B cell (primary cell): ENCODE results near the gene C6orf136. TPM values are rescaled to one million over a fixed set of nuclear protein-coding genes. Genes with fewer than 3 reads are reported as not detected.
"Not testable (repeated sequence)": the region's sequence is repeated elsewhere in the genome, so short reads cannot be mapped to it uniquely, and the experiment has no call there.

Experiments
- ATAC-seq: fragments of 200-7000 bp; cut with Tn5 transposase; one replicate; pipeline ENCODE4 v1.10.0; 2021; ENCODE audit warnings: low read depth, mild to moderate bottlenecking, moderate number of reproducible peaks, moderate library complexity
- CTCF ChIA-PET: fragments of 350-600 bp; sonication (Branson Sonifier 250); formaldehyde crosslinking; loops from one replicate; lab custom pipeline; 2021; ENCODE audit warnings: antibody characterized with exemption, inconsistent platforms; lab: Charles Lee
- POLR2A ChIA-PET: fragments of 350-600 bp; sonication (Branson Sonifier 250); formaldehyde crosslinking; loops from one replicate; lab custom pipeline; 2021; ENCODE audit warnings: antibody characterized with exemption; lab: Charles Lee
- DNase-seq: peaks from one replicate; pipeline ENCODE4 v3.0.0; 2013
- H2AFZ ChIP-seq: 2 replicates; pipeline ENCODE4 v1.6.1; 2012; ENCODE audit warnings: mild to moderate bottlenecking, low read depth, low read length; ENCODE audit not compliant: insufficient read depth, poor library complexity, severe bottlenecking
- H3K27ac ChIP-seq, 2 donors: 1 replicate in 1 of 2; 2 replicates in 1 of 2; pipeline ENCODE4 v1.5.1; 2012 to 2013; ENCODE audit warnings: low read length in 2 of 2, mild to moderate bottlenecking in 2 of 2, moderate library complexity in 1 of 2
- H3K27me3 ChIP-seq, 4 experiments: fragments of 200-600 bp in 1 of 4; sonication (generic) in 1 of 4; replicated peaks in 1 of 4; 1 replicate in 2 of 4; 2 replicates in 2 of 4; pipeline versions ENCODE4 v1.6.1 to v1.7.0; 2013 to 2016; ENCODE audit warnings: low read length in 3 of 4, mild to moderate bottlenecking in 2 of 4, mixed read lengths in 1 of 4, moderate library complexity in 1 of 4; ENCODE audit not compliant: insufficient read depth in 4 of 4, control insufficient read depth in 3 of 4; ENCODE audit errors: control extremely low read depth in 1 of 4
- H3K36me3 ChIP-seq, 2 experiments: replicated peaks in 1 of 2; 1 replicate in 1 of 2; 2 replicates in 1 of 2; pipeline versions ENCODE4 v1.6.1 to v1.7.1; 2013; ENCODE audit warnings: low read length in 1 of 2; ENCODE audit not compliant: insufficient read depth in 2 of 2, control insufficient read depth in 1 of 2; ENCODE audit errors: control extremely low read depth in 1 of 2, extremely low read depth in 1 of 2
- H3K4me1 ChIP-seq, 2 donors: fragments of 200-600 bp in 1 of 2; sonication (generic) in 1 of 2; 1 replicate in 1 of 2; 2 replicates in 1 of 2; pipeline versions ENCODE4 v1.5.1 to v1.6.1; 2013 to 2017; ENCODE audit warnings: low read length in 2 of 2; ENCODE audit not compliant: control insufficient read depth in 2 of 2, insufficient read depth in 2 of 2
- H3K4me2 ChIP-seq: replicated peaks from 2 replicates; pipeline ENCODE3; 2012; ENCODE audit warnings: mild to moderate bottlenecking, low read depth, low read length; ENCODE audit not compliant: poor library complexity, severe bottlenecking
- H3K4me3 ChIP-seq, 5 experiments: fragments of 200-600 bp in 1 of 5; sonication (generic) in 1 of 5; 1 replicate in 3 of 5; 2 replicates in 2 of 5; pipeline versions ENCODE4 v1.5.1 to v1.7.0; 2011 to 2016; ENCODE audit warnings: low read length in 4 of 5, mild to moderate bottlenecking in 4 of 5, low read depth in 2 of 5, control low read depth in 1 of 5, moderate library complexity in 1 of 5; ENCODE audit not compliant: insufficient read depth in 1 of 5; ENCODE audit errors: control extremely low read depth in 1 of 5, extremely low read depth in 1 of 5
- H3K79me2 ChIP-seq: fragments of 200-600 bp; sonication (generic); one replicate; pipeline ENCODE4 v1.6.0; 2016; ENCODE audit warnings: low read length; ENCODE audit not compliant: control insufficient read depth, insufficient read depth
- H3K9ac ChIP-seq: fragments of 200-600 bp; sonication (generic); 2 replicates; pipeline ENCODE4 v1.6.1; 2017; ENCODE audit warnings: mild to moderate bottlenecking, low read length, moderate library complexity
- H3K9me3 ChIP-seq, 3 donors: one replicate each; pipeline versions ENCODE4 v1.6.1 to v1.7.1; 2013; ENCODE audit warnings: low read length in 2 of 3; ENCODE audit not compliant: control insufficient read depth in 2 of 3, insufficient read depth in 1 of 3; ENCODE audit errors: control extremely low read depth in 1 of 3
- H4K20me1 ChIP-seq: 2 replicates; pipeline ENCODE4 v1.6.0; 2012; ENCODE audit warnings: mild to moderate bottlenecking, low read length; ENCODE audit not compliant: insufficient read depth, control insufficient read depth, poor library complexity, severe bottlenecking
- H3K27ac Mint-ChIP-seq: one replicate; pipeline ENCODE4 v1.8.0; 2021; ENCODE audit warnings: mixed read lengths
- H3K27me3 Mint-ChIP-seq: one replicate; pipeline ENCODE4 v1.8.0; 2021; ENCODE audit warnings: mixed read lengths
- H3K4me1 Mint-ChIP-seq: one replicate; pipeline ENCODE4 v1.8.0; 2021; ENCODE audit warnings: mixed read lengths
- H3K4me3 Mint-ChIP-seq: one replicate; pipeline ENCODE4 v1.8.0; 2021; ENCODE audit warnings: mixed read lengths
- H3K9me3 Mint-ChIP-seq: one replicate; pipeline ENCODE4 v1.8.0; 2022; ENCODE audit warnings: mixed read lengths; ENCODE audit not compliant: insufficient read depth
- CTCF ChIP-seq: fragments of 200-600 bp; IDR thresholded peaks from one replicate; pipeline ENCODE4 v1.8.0; 2022; ENCODE audit warnings: antibody characterized with exemption, mild to moderate bottlenecking
- EZH2 ChIP-seq: IDR thresholded peaks from 2 replicates; pipeline ENCODE4 v1.6.1; 2012; ENCODE audit warnings: borderline replicate concordance, low read depth, mild to moderate bottlenecking, moderate library complexity, low read length; ENCODE audit not compliant: insufficient read depth, poor library complexity, severe bottlenecking
- WGBS: methylation state at CpG from one replicate; pipeline ENCODE4 v1.1.5; 2013; ENCODE audit warnings: missing lambda C conversion rate; ENCODE audit not compliant: insufficient coverage; 5-methylcytosine and 5-hydroxymethylcytosine counted together
- intact Hi-C: fragments of 100-400 bp; cut with micrococcal nuclease; formaldehyde crosslinking; loops from one replicate; pipeline ENCODE4 v1.10.0; 2022
- polyA plus RNA-seq: library from polyadenylated mRNA; depleted of rRNA; stranded (reverse); fragments of >200 nt; gene quantifications from 2 replicates; pipeline ENCODE4 v1.2.3, GENCODE V29; 2012
- total RNA-seq, 2 donors: library from RNA; stranded (reverse); fragments of 120-200 nt in 1 of 2; gene quantifications; 1 replicate in 1 of 2; 2 replicates in 1 of 2; pipeline versions ENCODE4 v1.2.3 to v1.2.4, GENCODE V29; 2013 to 2022

C6orf136 gene
- total and polyA plus RNA-seq, 2 donors (not counting 1 experiment from before 2014, with no cell fraction given) = 36.6 to 37.2 TPM

DNA sequence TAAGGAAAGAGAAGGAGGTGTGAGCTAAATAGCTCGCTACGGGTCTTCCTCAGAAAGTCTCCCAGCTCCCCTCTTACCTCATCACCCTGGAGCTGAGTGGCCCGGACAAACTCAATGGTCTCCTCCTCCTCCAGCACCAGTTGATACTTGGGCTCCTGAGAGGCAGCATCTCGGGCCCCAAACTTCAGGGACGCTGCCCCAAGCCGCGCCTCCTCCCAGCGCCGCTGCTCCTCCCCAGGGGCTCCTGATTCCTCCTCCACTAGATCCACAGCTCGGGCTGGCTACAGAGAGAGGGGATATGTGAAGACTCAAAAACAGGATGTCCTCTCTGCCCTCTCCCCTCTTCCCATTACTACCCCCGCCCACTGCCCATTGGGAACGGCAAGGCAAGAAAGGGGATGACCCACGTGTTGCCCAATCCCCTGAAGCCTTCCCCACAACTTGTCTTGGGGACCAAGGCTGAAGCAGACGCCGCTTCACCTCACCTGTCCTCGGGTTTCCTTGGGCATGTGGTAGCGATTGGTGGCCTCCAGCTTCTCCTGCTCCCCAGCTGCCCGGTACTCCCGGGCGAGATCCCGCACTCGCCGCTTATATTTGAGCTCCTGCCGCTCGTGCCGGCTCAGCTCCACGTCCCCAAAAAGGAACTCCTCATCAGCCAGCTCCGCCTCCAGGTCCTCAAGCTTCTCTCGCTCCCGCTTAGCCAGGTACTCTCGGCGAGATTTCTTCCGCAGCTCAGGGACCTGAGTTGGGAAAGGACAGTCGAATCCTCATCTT lies 18.2 kb downstream of the C6orf136 start:
- no peaks in the 10 kb centered on the region for H3K27me3 ChIP-seq
- Mint-ChIP-seq H3K4me1 (peaks cover 2% of the 10 kb centered on the region), H3K27me3 (no peaks in the 10 kb centered on the region), H3K9me3 (no peaks in the 10 kb centered on the region), H3K27ac (no peak overlapping the region), H3K4me3 (no peak overlapping the region)
- no peak overlapping the region for H2AFZ ChIP-seq
- no peaks in the 10 kb centered on the region for H3K4me1 ChIP-seq
- H3K27ac ChIP-seq = no peak overlapping the region
- H3K4me2 ChIP-seq = no peak overlapping the region
- H3K9me3 ChIP-seq = no peaks in the 10 kb centered on the region
- H3K79me2 ChIP-seq = peaks cover 3% of the 10 kb centered on the region
- intact Hi-C loops = no loop called here
- ATAC-seq = no peak
- DNase-seq = no peak
- peaks cover 14 to 66% of the 10 kb centered on the region in 2 experiments for H3K36me3 ChIP-seq
- H3K9ac ChIP-seq = no peak overlapping the region
- ChIA-PET POLR2A (no interaction called here), CTCF (interaction anchor here (0.6 to 0.8 kb wide), 2 partner anchors 87 to 181 kb away, joined by 3 read pairs; no protein-coding TSS in a partner anchor)
- TF ChIP-seq EZH2 (no peak), CTCF (no peak)
- WGBS = 97% methylated on average over 28 of the region's 34 CpGs
- no peak overlapping the region for H3K4me3 ChIP-seq
- no peaks in the 10 kb centered on the region for H4K20me1 ChIP-seq

DNA sequence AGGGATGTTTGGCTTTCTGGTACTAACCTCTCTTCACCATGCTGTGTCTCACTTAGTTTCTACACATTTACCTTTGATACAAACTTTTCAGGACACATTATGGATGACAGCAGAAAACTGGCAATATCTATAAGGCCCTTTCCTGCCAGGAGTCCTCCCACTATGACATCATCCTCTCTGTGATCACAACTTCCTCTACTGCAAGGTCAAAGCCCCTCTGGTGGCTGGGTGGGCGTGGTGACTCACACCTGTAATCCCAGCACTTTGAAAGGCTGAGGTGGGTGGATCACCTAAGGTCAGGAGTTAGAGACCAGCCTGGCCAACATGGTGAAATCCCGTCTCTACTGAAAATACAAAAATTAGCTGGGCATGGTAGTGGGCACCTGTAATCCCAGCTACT lies 19.4 kb downstream of the C6orf136 start:
- H3K9me3 Mint-ChIP-seq, H3K4me2 ChIP-seq, H3K27ac Mint-ChIP-seq, DNase-seq, CTCF ChIA-PET, H4K20me1 ChIP-seq, H3K79me2 ChIP-seq, H2AFZ ChIP-seq, ATAC-seq, H3K27me3 Mint-ChIP-seq, H3K4me3 Mint-ChIP-seq, intact Hi-C loops, H3K9me3 ChIP-seq, H3K27ac ChIP-seq, H3K27me3 ChIP-seq, H3K9ac ChIP-seq, H3K4me1 ChIP-seq, H3K4me3 ChIP-seq: not testable (repeated sequence)
- WGBS = no CpG with 5 or more reads among the region's 2 CpGs
- H3K4me1 Mint-ChIP-seq = peaks cover 12% of the 10 kb centered on the region
- POLR2A ChIA-PET = interaction anchor here (0.6 kb wide), 1 partner anchor 18 kb away, joined by 5 read pairs; no protein-coding TSS in a partner anchor
- H3K36me3 ChIP-seq = peaks cover 14 to 67% of the 10 kb centered on the region in 2 experiments
